Activated CD8-positive, alpha-beta memory T cell treated with anti-CD3 and anti-CD28 coated beads, Interleukin-2, amount 50 U/mL, for 48 hours (primary cell): Measurements from ENCODE around the gene STK25.
A peak's percentile ranks its signal among the peaks of the same experiment; 100 is the strongest.
"Not testable (repeated sequence)": the region's sequence is repeated elsewhere in the genome, so short reads cannot be mapped to it uniquely, and the experiment has no call there.

Source experiments
- DNase-seq: peaks from one replicate; pipeline ENCODE4 v3.0.0-alpha.2; 2020

STK25 gene

DNA sequence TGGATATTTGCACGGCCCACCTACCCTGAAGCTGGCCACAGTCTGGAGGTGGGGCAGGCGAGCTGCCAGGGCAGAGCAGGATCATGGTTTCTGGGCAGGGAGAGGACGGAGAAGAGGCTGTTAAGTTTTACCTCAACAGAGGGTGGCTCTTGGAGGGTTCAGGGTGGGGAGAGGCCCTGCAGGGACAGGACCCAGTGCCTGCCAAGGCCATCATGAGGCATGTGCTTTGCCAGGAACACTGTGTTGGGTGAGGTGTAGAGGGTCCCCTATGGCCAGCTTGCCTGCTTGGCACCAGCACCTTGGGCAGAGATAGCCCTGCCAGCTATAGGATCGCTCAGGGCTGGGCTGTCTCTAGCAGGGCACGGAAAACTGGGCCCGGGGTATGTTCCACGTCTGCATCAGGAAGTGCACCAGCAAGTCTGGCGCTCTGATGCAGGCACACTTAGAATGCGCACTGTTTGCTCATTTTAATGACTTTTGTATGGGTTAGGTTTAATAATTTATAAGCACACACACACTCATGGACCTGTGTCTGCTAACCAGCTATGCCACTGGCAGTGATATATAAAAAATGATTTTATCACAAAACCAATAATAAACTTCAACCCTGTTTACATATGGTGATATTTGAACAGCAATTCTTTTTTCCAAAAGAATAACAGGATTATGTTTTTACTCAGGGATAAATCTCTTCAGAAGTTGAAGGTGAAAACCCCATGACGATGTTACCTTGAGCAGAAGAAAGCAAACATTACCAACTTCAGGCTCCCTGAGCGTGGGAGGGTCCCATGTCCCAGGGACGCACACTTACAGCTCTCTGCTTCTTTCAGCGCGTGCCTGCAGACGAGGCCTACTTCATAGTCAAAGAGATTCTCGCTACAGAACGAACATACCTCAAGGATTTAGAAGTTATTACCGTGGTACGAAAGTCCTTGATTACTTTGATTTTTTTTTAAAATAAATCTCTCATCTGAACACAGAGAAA, 46.4 kb downstream of the STK25 start:
- no peak for DNase-seq

DNA sequence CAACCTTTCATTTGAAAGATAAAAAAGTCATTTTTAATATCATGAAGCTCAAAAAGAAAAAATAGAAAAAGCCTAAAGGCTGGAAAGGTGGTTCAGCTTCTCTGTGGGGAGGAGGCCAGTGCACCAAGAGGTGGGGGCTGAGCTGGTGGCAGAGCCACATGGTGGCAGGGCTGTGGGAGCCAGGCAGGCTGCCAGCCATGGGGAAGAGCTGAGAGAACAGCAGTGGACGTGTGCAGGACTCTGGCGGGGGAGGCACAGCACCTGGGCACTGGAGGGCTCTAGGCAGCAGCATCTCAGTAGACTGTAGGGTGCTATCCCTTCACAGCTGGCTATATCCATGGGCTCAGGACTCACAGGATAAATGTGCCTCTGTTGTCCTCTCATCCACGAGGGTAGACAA, 47.8 kb downstream of the STK25 start:
- no peak for DNase-seq

DNA sequence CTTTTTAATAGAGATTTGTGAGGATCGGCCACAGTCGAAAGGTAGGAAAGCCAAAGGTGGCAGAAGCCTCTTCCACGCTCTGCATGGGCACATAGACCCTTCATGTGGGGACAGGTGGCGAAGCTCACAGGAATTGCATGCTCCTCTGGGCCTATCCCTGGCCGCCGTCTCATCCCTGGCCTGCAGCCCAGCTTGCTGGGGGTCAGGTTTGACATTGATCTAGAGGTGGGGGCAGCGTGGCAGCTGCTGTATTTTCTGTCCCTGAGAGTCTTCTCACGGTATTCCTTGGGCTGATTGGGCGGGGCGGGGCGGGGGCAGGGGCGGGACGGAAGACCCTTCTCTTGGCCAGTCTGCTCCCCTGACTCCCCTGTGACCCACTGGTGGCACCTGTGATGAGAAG, 48.9 kb downstream of the STK25 start:
- DNase-seq: no peak

DNA sequence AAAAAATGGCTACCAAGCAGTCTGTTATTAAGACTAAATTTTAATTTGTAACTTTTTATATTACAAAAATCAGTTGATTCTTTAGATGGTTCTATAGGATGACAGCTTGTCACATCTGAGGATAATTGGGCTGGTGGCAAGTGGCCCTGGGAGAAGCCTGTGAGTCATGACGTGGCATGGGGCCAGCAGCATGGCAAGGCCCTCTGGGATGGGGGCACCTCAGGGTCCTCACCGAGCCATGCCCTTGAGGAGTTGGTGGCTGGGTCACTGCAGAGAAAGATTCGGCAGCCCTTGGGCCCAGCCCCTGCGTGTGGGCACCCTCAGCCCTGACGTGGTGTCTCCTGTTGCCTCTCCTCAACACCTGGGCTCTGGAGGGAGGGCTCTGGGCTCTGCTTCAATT, 49.7 kb downstream of the STK25 start:
- no peak for DNase-seq

GRCh38 chr2:241456546-241456945, 51.8 kb downstream of the STK25 start:
- DNase-seq: no peak

DNA sequence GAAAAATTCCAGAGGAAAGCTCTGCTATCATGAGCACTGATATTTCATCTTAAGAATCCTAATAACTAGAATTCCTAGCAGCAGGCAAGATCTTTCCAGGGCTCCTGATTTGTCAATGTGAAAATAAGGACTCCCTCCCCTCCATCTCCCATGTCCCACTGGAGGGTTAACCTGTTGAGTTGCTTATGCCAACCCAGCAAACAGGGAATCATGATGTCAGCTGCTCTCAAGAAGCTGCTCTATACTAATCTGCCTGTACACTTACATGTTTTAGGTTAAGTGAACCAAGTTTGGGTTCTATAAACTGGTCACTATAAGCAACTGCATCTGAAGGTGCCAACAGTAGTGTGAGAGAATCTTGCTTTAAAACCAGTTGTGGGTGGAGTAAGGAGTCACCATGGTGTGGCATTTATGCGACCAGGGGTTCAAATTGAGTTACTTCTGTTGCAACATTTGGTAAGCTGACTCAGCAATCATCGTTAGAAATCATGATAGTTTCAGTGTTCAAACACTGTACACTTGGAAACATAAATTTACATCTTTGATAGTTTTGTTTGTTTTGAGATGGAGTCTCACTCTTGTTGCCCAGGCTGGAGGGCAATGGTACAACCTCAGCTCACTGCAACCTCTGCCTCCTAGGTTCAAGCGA, 53.4 kb downstream of the STK25 start:
- DNase-seq: no peak

DNA sequence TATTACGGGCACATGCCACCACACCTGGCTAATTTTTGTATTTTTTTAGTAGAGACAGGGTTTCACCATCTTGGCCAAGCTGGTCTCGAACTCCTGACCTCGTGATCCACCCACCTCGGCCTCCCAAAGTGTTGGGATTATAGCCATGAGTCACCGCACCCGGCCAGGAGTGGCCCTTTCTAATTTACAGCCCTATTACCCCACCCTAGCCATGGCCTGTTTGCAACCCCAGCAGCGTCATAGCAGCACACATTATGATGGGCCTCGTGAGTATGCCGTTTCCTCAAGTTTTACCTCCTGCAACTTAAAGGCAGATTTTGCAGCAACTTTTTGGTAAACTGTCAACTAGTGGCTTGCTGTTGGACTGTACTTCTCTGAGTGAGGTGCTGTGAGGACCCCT, 54.5 kb downstream of the STK25 start:
- DNase-seq: not testable (repeated sequence)

- no peak for DNase-seq
These were observed 56.4 kb downstream of the STK25 start for GRCh38 chr2:241451840-241452506.

- not testable (repeated sequence) for DNase-seq
These were observed 58.3 kb downstream of the STK25 start for GRCh38 chr2:241450092-241450491.

- no peak for DNase-seq
These were observed 63.0 kb downstream of the STK25 start for GRCh38 chr2:241445426-241445825.

- peak; percentile 100 for DNase-seq
These were observed 64.7 kb downstream of the STK25 start for GRCh38 chr2:241443486-241444223.
